OCI-LY1 (cell line): ENCODE results near the gene TSBP1.

Source experiments
- EZH2 ChIP-seq: fragments of 200-600 bp; sonication (generic), shearing (Covaris generic); IDR thresholded peaks from 2 replicates; pipeline ENCODE4 v1.8.0; 2017; ENCODE audit warnings: borderline replicate concordance, mixed run types, mild to moderate bottlenecking, antibody characterized with exemption, low read length, moderate library complexity, mixed read lengths
- TF ChIP-seq, protein P1 (sequence below): fragments of 200-600 bp; sonication (generic), shearing (Covaris generic); IDR thresholded peaks from 2 replicates; pipeline ENCODE4 v1.5.1; 2017; ENCODE audit warnings: mild to moderate bottlenecking, antibody characterized with exemption, low read length, moderate library complexity, mixed read lengths

DNA sequence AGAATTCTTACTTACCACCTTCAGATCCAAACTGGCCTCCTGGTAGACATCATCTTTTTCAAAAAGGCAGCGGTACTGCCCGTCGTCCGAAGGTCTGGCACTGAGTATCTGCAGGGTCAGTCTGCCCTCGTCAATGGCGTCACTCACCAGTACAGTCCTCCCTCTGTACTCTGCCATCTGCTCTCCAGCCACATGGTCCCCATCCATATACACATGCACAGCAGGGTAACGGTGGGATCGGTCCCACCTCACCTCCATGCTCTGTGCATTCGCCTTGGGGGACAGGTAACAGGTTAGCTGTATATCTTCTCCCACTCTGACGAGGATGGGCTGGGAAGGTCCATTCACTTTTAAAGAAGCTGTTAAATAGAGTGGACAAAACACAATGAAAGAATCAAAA is 24.3 kb upstream of the TSBP1 start:
- TF ChIP-seq, protein P1, sequence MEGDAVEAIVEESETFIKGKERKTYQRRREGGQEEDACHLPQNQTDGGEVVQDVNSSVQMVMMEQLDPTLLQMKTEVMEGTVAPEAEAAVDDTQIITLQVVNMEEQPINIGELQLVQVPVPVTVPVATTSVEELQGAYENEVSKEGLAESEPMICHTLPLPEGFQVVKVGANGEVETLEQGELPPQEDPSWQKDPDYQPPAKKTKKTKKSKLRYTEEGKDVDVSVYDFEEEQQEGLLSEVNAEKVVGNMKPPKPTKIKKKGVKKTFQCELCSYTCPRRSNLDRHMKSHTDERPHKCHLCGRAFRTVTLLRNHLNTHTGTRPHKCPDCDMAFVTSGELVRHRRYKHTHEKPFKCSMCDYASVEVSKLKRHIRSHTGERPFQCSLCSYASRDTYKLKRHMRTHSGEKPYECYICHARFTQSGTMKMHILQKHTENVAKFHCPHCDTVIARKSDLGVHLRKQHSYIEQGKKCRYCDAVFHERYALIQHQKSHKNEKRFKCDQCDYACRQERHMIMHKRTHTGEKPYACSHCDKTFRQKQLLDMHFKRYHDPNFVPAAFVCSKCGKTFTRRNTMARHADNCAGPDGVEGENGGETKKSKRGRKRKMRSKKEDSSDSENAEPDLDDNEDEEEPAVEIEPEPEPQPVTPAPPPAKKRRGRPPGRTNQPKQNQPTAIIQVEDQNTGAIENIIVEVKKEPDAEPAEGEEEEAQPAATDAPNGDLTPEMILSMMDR: no peak
- TF ChIP-seq EZH2: no peak
